T-helper 2 cell (primary cell): Measurements from ENCODE around the gene GRIK5.

Experiments
- DNase-seq, 5 experiments: peaks; one replicate each; pipeline versions ENCODE4 v3.0.0 to v3.0.0-alpha.2; 2012 to 2022

The GRIK5 gene

DNA sequence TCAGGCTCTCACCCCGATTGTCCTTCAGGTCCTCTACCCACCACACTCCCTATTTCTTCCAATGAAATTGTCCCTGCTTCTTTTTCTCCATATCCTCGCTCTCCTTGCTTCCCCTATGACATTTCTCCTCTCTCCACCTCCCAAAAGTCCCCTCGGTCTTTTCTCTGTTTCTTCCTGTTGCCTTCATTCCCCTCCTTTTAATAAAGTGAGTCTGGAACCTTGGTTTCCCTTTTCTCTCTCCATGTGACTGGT, 5.3 kb upstream of the GRIK5 start:
- no peak for DNase-seq

DNA sequence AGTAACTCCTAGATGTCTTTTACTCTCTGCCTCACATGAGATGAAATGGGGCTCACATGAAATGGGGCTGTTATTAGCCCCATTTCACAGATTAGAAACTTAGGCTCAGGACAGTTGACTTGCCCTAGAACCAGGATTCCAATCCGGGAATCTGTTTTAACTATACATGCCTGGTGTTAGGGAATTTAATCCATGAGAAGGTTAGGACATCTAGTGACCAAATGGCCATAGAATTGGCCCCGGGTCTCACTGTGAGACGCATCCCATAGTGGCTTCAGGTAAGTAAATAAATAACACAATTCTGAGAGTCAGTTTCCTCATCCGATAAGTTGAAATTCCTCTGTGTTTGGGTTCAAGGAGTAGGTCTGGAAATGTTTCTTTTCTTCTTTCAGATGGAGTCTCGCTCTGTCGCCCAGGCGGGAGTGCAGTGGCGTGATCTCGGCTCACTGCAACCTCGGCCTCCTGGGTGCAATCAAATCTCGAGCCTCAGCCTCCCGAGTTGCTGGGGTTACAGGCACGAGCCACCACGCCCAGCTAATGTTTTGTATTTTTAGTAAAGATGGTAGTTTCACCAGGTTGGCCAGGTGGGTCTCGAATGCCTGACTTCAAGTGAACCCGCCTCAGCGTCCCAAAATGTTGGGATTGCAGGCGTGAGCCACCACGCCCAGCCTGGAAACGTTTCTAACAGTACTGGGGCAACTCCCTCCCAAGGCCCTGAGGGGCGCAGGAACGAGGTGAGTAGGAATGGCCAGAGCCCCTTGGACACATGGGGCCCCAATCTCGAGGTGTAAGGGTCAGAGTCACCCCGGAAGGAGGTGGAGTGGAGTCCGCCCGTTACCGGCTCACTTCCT, 4.7 kb upstream of the GRIK5 start:
- peak in 1 of 5 experiments; percentile 10 for DNase-seq

- DNase-seq = no peak
Measured at GRCh38 chr19:42071247-42071646, 1.2 kb upstream of the GRIK5 start.

DNA sequence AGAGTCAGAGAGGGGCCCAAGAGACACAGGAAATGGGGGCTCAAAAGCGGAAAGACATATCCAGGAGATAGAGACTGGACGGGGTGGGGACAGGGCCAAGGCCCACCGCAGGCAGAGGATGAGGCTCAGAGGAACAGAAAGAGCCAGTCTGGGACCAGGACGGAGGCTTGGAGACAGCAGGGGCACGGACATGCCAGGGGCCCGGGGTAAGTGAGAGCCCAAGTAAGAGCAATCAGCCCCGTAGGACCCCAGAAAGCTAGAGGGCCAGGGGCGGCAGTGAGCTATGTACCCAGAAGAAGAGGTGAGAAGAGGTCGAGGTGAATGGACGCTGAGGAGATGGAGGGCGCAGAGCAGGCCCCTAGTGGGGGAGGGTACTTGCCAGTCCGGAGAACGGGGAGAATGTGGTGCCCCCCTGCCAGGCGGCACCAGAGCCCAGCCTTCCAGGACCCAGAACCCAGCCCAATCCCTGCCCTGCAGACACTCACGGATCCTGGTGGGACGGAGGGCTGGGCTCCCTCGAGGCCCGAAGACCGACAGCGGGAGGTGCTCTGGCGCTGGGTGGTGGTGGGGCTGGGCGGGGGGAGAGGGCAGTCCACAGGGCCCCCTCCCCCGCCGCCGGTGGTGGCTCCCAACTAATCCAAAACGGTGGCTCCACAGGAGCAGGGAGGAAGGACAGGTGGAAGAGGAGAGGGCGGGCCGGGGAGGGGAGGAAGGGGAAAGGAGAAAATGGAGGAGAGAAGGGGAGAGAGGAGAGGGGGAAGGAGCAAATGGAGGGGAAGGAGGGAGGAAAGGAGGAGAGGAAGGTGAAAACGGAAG, 1.0 kb downstream of the GRIK5 start:
- DNase-seq = no peak

- no peak for DNase-seq
Measured at GRCh38 chr19:42068361-42068755, 1.6 kb downstream of the GRIK5 start.

- no peak for DNase-seq
Measured at GRCh38 chr19:42067315-42067888, 2.6 kb downstream of the GRIK5 start.

GRCh38 chr19:42066075-42066754, 3.8 kb downstream of the GRIK5 start:
- DNase-seq = peak in 1 of 5 experiments; percentile 49

GRCh38 chr19:42065511-42065910, 4.5 kb downstream of the GRIK5 start:
- DNase-seq = no peak

DNA sequence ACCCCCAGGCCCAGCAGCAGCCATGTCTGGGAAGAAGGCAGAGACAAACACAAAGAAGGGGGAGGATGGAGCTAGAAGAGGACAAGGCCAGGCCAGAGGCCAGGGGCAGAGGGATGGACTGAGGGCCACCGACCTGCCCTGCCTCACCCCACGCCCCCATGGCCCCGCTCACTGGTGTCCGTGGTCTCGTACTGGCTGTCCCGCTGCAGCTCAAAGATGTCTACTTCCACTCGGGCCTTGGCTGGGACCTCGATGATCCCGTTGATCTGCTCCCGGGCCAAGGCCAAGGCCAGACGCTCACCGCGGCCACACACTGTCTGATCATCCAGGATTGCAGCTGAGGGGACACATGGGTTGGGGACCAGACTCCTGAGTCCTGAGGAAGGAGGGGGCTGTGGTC, 5.0 kb downstream of the GRIK5 start:
- DNase-seq = no peak

GRCh38 chr19:42064432-42064831, 5.6 kb downstream of the GRIK5 start:
- no peak for DNase-seq

GRCh38 chr19:42062381-42062780, 7.6 kb downstream of the GRIK5 start:
- DNase-seq = no peak

DNA sequence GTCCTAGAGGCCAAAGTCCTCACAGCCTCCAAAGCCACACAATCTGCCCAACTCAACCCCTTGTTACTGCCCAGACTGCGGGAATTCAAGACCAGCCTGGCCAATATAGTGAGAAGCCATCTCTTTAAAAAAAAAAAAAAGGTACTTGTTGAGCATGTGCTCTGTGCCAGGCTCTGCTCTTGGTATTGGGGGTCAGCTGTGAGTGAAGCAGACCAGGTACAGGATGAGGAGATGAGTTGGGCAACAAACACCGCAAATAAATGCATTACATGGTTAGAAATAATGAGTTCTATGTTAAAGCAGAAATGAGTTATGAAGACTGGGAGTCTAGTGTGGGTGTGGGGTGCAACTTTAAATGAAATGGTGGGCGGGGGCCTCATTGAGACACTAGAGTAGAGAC, 9.9 kb downstream of the GRIK5 start:
- no peak for DNase-seq

- no peak for DNase-seq
Measured at GRCh38 chr19:42059196-42059595, 10.8 kb downstream of the GRIK5 start.

GRCh38 chr19:42057846-42058245, 12.2 kb downstream of the GRIK5 start:
- DNase-seq = no peak

- no peak for DNase-seq
Measured at GRCh38 chr19:42054205-42054604, 15.8 kb downstream of the GRIK5 start.

DNA sequence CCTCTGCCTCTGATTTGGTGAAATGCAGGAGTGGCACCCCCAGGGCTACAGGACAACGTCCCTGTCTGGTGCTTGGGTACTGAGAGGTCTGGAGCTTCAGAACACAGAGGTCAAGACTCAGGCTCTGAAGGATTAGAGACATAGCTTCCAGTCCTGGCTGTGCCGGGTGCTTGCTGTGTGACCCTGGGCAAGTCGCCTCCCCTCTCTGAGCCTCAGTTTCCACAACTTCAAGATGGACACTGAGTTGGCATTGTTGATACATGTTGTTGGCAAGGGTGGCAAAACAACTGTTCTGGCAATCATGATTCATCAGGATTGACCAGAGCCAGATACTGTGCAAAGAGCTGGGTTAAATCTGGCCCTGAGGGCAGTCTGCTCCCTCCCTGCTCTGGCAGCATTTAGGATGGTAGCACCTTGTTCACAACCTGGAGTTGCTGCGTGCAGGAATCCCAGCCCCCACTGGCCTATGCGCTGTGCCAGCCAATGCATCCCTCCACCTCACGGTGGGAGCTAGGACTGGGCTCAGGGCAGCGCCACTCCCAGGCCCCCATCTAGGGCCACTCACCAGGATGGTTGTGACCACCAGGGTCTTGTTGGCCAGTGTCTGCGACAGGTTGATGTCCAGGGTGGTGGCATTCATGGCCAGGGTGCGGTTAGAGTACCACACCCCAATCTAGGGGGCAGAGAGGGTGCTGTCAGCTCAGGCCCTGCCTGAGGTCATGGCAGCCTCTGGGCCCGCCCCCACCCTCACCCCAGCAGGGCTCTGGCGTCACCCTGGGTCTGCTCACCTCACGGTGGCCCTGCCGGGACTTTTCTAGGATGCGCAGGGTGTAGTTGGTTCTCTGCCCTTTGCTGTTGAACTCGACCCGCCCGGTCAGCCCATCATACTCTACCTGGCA, 16.7 kb downstream of the GRIK5 start:
- DNase-seq = no peak

DNA sequence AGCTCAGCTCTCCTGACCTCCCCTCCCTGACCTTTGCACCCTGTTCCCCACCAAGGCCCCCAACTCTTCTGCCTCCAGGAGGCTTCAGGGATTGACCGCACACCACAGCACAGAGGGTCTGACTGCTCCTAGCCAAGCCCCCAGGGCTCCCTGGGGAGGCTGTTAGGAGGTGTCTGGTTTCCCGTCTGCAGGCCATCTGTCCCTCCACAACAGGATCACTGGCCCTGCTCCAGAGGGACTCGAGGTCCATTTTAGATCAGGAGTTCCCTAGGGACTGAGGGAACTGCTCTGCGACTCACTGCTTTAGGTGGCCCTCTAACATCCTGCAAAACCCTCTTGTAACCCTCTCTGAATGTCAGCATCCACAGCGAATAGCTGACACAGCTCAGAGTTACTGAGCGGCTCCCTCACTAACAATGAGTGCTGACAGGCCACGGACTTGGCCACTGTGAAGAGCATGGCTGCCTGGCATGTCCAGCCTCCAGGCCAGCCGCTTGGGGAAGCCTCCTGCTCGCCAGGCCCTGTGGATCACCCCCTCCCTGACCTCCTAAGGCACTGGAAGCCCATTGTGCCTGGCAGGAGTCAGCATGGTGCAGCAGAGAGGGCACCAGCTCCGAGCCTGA, 17.7 kb downstream of the GRIK5 start:
- no peak for DNase-seq

GRCh38 chr19:42051166-42052115, 18.6 kb downstream of the GRIK5 start:
- peak in 1 of 5 experiments; percentile 89 for DNase-seq

- peak in 1 of 5 experiments; percentile 51 for DNase-seq
Measured at GRCh38 chr19:42048992-42049391, 21.0 kb downstream of the GRIK5 start.

DNA sequence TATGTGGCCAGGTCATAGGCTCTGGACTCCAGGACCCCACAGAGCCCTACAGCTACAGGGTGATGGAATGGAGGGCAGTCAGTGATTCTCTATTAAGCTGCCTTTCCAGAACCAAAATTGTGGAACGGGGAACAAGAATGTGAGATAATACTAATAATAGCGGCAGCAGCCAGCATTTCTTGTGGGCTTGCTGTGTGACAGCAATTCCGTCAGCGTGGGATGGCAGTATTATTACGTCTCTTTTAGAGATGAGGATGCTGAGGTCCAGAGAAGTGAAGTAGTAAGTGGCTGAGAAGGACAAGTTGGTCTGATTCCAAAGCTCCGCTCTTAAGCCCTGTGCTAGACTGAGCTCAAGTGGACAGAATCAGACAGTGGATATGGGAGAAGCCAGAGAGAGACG, 24.4 kb downstream of the GRIK5 start:
- no peak for DNase-seq
